Measurements from ENCODE around the gene CCR1.

DNA sequence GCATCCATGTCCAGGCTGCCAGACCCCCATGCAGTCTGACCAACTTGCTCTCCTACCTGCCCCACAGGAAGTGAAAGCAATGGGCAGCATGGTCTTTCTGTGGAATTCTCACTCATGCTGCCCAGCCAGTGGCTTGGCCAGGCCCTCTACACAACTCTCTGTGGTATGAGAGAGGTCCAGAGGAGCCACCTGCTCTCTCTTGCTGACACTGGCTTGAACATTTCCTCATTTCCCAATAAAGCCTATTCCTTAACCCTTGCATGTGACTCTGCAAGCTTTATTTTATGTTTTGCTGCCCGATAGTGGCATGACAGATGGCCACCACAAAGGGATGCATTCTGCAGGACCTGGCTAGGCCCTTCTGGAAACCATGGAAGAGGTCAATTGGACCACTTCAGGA lies 53.8 kb downstream of the CCR1 start:
- TF ChIP-seq, protein P1, sequence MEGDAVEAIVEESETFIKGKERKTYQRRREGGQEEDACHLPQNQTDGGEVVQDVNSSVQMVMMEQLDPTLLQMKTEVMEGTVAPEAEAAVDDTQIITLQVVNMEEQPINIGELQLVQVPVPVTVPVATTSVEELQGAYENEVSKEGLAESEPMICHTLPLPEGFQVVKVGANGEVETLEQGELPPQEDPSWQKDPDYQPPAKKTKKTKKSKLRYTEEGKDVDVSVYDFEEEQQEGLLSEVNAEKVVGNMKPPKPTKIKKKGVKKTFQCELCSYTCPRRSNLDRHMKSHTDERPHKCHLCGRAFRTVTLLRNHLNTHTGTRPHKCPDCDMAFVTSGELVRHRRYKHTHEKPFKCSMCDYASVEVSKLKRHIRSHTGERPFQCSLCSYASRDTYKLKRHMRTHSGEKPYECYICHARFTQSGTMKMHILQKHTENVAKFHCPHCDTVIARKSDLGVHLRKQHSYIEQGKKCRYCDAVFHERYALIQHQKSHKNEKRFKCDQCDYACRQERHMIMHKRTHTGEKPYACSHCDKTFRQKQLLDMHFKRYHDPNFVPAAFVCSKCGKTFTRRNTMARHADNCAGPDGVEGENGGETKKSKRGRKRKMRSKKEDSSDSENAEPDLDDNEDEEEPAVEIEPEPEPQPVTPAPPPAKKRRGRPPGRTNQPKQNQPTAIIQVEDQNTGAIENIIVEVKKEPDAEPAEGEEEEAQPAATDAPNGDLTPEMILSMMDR (IDR thresholded peaks at IDR 0.05; ENCODE audit: low read length), result no peak
- TF ChIP-seq EZH2 (IDR thresholded peaks at IDR 0.05; ENCODE audit: borderline replicate concordance, low read length), result no peak
